Activated T-helper 17 cell treated with anti-CD3 and anti-CD28 coated beads, Interleukin-2, amount 50 U/mL, for 72 hours (primary cell): Measurements from ENCODE around the gene KLHL13. TPM values are rescaled to one million over a fixed set of nuclear protein-coding genes. Genes with fewer than 3 reads are reported as not detected.
"Not testable (repeated sequence)": the region's sequence is repeated elsewhere in the genome, so short reads cannot be mapped to it uniquely, and the experiment has no call there.

Experiments used
- ATAC-seq: fragments of 150-1000 bp; cut with Tn5 transposase; replicated peaks from 2 replicates; pipeline ENCODE4 v1.10.0; 2021; ENCODE audit warnings: mild to moderate bottlenecking, moderate library complexity
- H3K27ac Mint-ChIP-seq: one replicate; pipeline ENCODE4 v1.8.0; 2022; ENCODE audit warnings: mixed read lengths
- H3K27me3 Mint-ChIP-seq: one replicate; pipeline ENCODE4 v1.8.0; 2022; ENCODE audit warnings: mixed read lengths
- H3K36me3 Mint-ChIP-seq: one replicate; pipeline ENCODE4 v1.8.0; 2022; ENCODE audit warnings: low read depth, mild to moderate bottlenecking, mixed read lengths
- H3K4me1 Mint-ChIP-seq: one replicate; pipeline ENCODE4 v1.8.0; 2022; ENCODE audit warnings: mixed read lengths
- H3K4me3 Mint-ChIP-seq: one replicate; pipeline ENCODE4 v1.8.0; 2022; ENCODE audit warnings: mild to moderate bottlenecking, mixed read lengths
- H3K9me3 Mint-ChIP-seq: one replicate; pipeline ENCODE4 v1.8.0; 2022; ENCODE audit warnings: mixed read lengths
- total RNA-seq, 2 donors: library from RNA; stranded (reverse); gene quantifications; one replicate each; pipeline ENCODE4 v1.2.3, GENCODE V29; 2022

The KLHL13 gene
- under 1 TPM; 0.09 to 0.24 TPM for total RNA-seq

GRCh38 chrX:118116713-118117550 is at the start of gene KLHL13:
TSS of gene KLHL13 (minus strand) at chrX:118116810. CDS start at chrX:118028473, 88,337 bp downstream.
- H3K36me3 Mint-ChIP-seq: no peaks in the 10 kb centered on the region
- no peak within 1 kb of the TSS for H3K27ac Mint-ChIP-seq
- H3K4me3 Mint-ChIP-seq: peak within 1 kb of the TSS; percentile 66
- peaks cover 21% of the 10 kb centered on the region for H3K27me3 Mint-ChIP-seq
- peaks cover 5% of the 10 kb centered on the region for H3K4me1 Mint-ChIP-seq
- H3K9me3 Mint-ChIP-seq: no peaks in the 10 kb centered on the region
- no peak for ATAC-seq

GRCh38 chrX:118164138-118164537 is 47.5 kb upstream of the KLHL13 start:
- Mint-ChIP-seq H3K4me1 (no peaks in the 10 kb centered on the region), H3K27ac (no peak overlapping the region), H3K4me3 (no peak overlapping the region), H3K9me3 (no peaks in the 10 kb centered on the region), H3K36me3 (no peaks in the 10 kb centered on the region), H3K27me3 (no peaks in the 10 kb centered on the region)
- ATAC-seq: no peak

- Mint-ChIP-seq H3K4me1 (no peaks in the 10 kb centered on the region), H3K27ac (no peak overlapping the region), H3K9me3 (no peaks in the 10 kb centered on the region), H3K4me3 (no peak overlapping the region), H3K27me3 (peaks cover 4% of the 10 kb centered on the region), H3K36me3 (no peaks in the 10 kb centered on the region)
- no peak for ATAC-seq
These were observed 40.5 kb upstream of the KLHL13 start for GRCh38 chrX:118156953-118157608.

GRCh38 chrX:118156254-118156952 is 39.8 kb upstream of the KLHL13 start:
- no peak overlapping the region for H3K4me3 Mint-ChIP-seq
- no peak for ATAC-seq
- H3K9me3 Mint-ChIP-seq: no peaks in the 10 kb centered on the region
- H3K27ac Mint-ChIP-seq: no peak overlapping the region
- no peaks in the 10 kb centered on the region for H3K36me3 Mint-ChIP-seq
- H3K27me3 Mint-ChIP-seq: peaks cover 4% of the 10 kb centered on the region
- no peaks in the 10 kb centered on the region for H3K4me1 Mint-ChIP-seq

GRCh38 chrX:118153270-118153669 is 36.7 kb upstream of the KLHL13 start:
- Mint-ChIP-seq H3K9me3 (no peaks in the 10 kb centered on the region), H3K27ac (no peak overlapping the region), H3K27me3 (peaks cover 7% of the 10 kb centered on the region), H3K4me1 (no peaks in the 10 kb centered on the region), H3K4me3 (no peak overlapping the region), H3K36me3 (no peaks in the 10 kb centered on the region)
- ATAC-seq: no peak

GRCh38 chrX:118152721-118153120 is 36.1 kb upstream of the KLHL13 start:
- H3K27me3 Mint-ChIP-seq: peaks cover 7% of the 10 kb centered on the region
- no peaks in the 10 kb centered on the region for H3K4me1 Mint-ChIP-seq
- H3K36me3 Mint-ChIP-seq: no peaks in the 10 kb centered on the region
- no peak for ATAC-seq
- no peaks in the 10 kb centered on the region for H3K9me3 Mint-ChIP-seq
- H3K4me3 Mint-ChIP-seq: no peak overlapping the region
- no peak overlapping the region for H3K27ac Mint-ChIP-seq

- H3K27me3 Mint-ChIP-seq: peaks cover 4% of the 10 kb centered on the region
- H3K4me1 Mint-ChIP-seq: no peaks in the 10 kb centered on the region
- no peaks in the 10 kb centered on the region for H3K36me3 Mint-ChIP-seq
- no peak overlapping the region for H3K4me3 Mint-ChIP-seq
- H3K9me3 Mint-ChIP-seq: no peaks in the 10 kb centered on the region
- ATAC-seq: no peak
- H3K27ac Mint-ChIP-seq: no peak overlapping the region
These were observed 32.1 kb upstream of the KLHL13 start for GRCh38 chrX:118148737-118149136.

- ATAC-seq, H3K27ac Mint-ChIP-seq, H3K4me3 Mint-ChIP-seq: not testable (repeated sequence)
These were observed 31.2 kb upstream of the KLHL13 start for GRCh38 chrX:118147771-118148170.

GRCh38 chrX:118143578-118143977 is 27.0 kb upstream of the KLHL13 start:
- no peak overlapping the region for H3K4me3 Mint-ChIP-seq
- no peak overlapping the region for H3K27ac Mint-ChIP-seq
- H3K27me3 Mint-ChIP-seq: no peaks in the 10 kb centered on the region
- no peak for ATAC-seq
- no peaks in the 10 kb centered on the region for H3K9me3 Mint-ChIP-seq
- H3K4me1 Mint-ChIP-seq: no peaks in the 10 kb centered on the region
- H3K36me3 Mint-ChIP-seq: no peaks in the 10 kb centered on the region

More at GRCh38 chrX:118147771-118148170, 31.2 kb upstream of the KLHL13 start:
- not testable (repeated sequence) for H3K27me3 Mint-ChIP-seq, H3K4me1 Mint-ChIP-seq, H3K9me3 Mint-ChIP-seq, H3K36me3 Mint-ChIP-seq

GRCh38 chrX:118131336-118131735 is 14.7 kb upstream of the KLHL13 start:
- no peaks in the 10 kb centered on the region for H3K36me3 Mint-ChIP-seq
- no peaks in the 10 kb centered on the region for H3K9me3 Mint-ChIP-seq
- no peak overlapping the region for H3K27ac Mint-ChIP-seq
- no peak for ATAC-seq
- no peaks in the 10 kb centered on the region for H3K4me1 Mint-ChIP-seq
- no peak overlapping the region for H3K4me3 Mint-ChIP-seq
- H3K27me3 Mint-ChIP-seq: no peaks in the 10 kb centered on the region

- no peak overlapping the region for H3K27ac Mint-ChIP-seq
- no peaks in the 10 kb centered on the region for H3K9me3 Mint-ChIP-seq
- H3K4me1 Mint-ChIP-seq: no peaks in the 10 kb centered on the region
- no peaks in the 10 kb centered on the region for H3K27me3 Mint-ChIP-seq
- ATAC-seq: no peak
- H3K36me3 Mint-ChIP-seq: no peaks in the 10 kb centered on the region
- H3K4me3 Mint-ChIP-seq: no peak overlapping the region
These were observed 13.1 kb upstream of the KLHL13 start for GRCh38 chrX:118129681-118130080.

GRCh38 chrX:118128724-118129123 is 12.1 kb upstream of the KLHL13 start:
- Mint-ChIP-seq H3K9me3 (no peaks in the 10 kb centered on the region), H3K27me3 (no peaks in the 10 kb centered on the region), H3K4me1 (no peaks in the 10 kb centered on the region), H3K36me3 (no peaks in the 10 kb centered on the region), H3K27ac (no peak overlapping the region), H3K4me3 (no peak overlapping the region)
- no peak for ATAC-seq

- Mint-ChIP-seq H3K27ac (no peak overlapping the region), H3K27me3 (no peaks in the 10 kb centered on the region)
- ATAC-seq: no peak
These were observed 9.7 kb upstream of the KLHL13 start for GRCh38 chrX:118126286-118126685.

GRCh38 chrX:118124243-118124642 is 7.6 kb upstream of the KLHL13 start:
- not testable (repeated sequence) for H3K27ac Mint-ChIP-seq, H3K27me3 Mint-ChIP-seq, H3K4me1 Mint-ChIP-seq, H3K36me3 Mint-ChIP-seq, ATAC-seq, H3K9me3 Mint-ChIP-seq, H3K4me3 Mint-ChIP-seq

More at GRCh38 chrX:118126286-118126685, 9.7 kb upstream of the KLHL13 start:
- H3K4me3 Mint-ChIP-seq: no peak overlapping the region
- no peaks in the 10 kb centered on the region for H3K36me3 Mint-ChIP-seq
- no peaks in the 10 kb centered on the region for H3K9me3 Mint-ChIP-seq
- no peaks in the 10 kb centered on the region for H3K4me1 Mint-ChIP-seq

- no peak overlapping the region for H3K27ac Mint-ChIP-seq
- peaks cover 21% of the 10 kb centered on the region for H3K27me3 Mint-ChIP-seq
- H3K36me3 Mint-ChIP-seq: no peaks in the 10 kb centered on the region
- H3K4me3 Mint-ChIP-seq: peak overlapping the region; percentile 12
- H3K4me1 Mint-ChIP-seq: peaks cover 5% of the 10 kb centered on the region
- H3K9me3 Mint-ChIP-seq: no peaks in the 10 kb centered on the region
- ATAC-seq: no peak
These were observed 1.1 kb upstream of the KLHL13 start for GRCh38 chrX:118117741-118118140.
